IMR-90 (cell line): ENCODE results near the gene MARK2.

Source experiments
- CEBPB ChIP-seq: IDR thresholded peaks from 2 replicates; pipeline ENCODE4 v1.6.1; 2012; ENCODE audit warnings: low read depth, low read length, improper control_type of control experiment
- CHD1 ChIP-seq: IDR thresholded peaks from 2 replicates; pipeline ENCODE4 v1.6.1; 2012; ENCODE audit warnings: low read depth, low read length, improper control_type of control experiment
- CTCF ChIP-seq: conservative IDR thresholded peaks from 2 replicates; pipeline ENCODE4 v1.5.1; 2012; ENCODE audit warnings: mild to moderate bottlenecking, low read depth, low read length, improper control_type of control experiment
- FOS ChIP-seq: fragments of 150-350 bp; IDR thresholded peaks from 2 replicates; pipeline ENCODE4 v1.6.1; 2016; ENCODE audit warnings: low read depth, low read length
- MAZ ChIP-seq: IDR thresholded peaks from 2 replicates; pipeline ENCODE4 v1.6.1; 2012; ENCODE audit warnings: low read depth, mild to moderate bottlenecking, low read length, improper control_type of control experiment, moderate library complexity, borderline replicate concordance
- POLR2A ChIP-seq: IDR thresholded peaks from 2 replicates; pipeline ENCODE4 v1.6.1; 2012; ENCODE audit warnings: mild to moderate bottlenecking, low read depth, low read length
- RAD21 ChIP-seq: IDR thresholded peaks from 2 replicates; pipeline ENCODE4 v1.6.1; 2012; ENCODE audit warnings: low read length, improper control_type of control experiment
- RFX5 ChIP-seq: IDR thresholded peaks from 2 replicates; pipeline ENCODE4 v1.8.0; 2012; ENCODE audit warnings: low read depth, mild to moderate bottlenecking, low read length, moderate library complexity

GRCh38 chr11:63929616-63930015 is 90.7 kb downstream of the MARK2 start:
- TF ChIP-seq CTCF (no peak), POLR2A (no peak), FOS (no peak), MAZ (no peak), CEBPB (no peak), CHD1 (no peak), RFX5 (no peak), RAD21 (no peak)
